Right atrium auricular region (tissue), 2 donors: ENCODE results near the gene AHI1. TPM values are rescaled to one million over a fixed set of nuclear protein-coding genes. Genes with fewer than 3 reads are reported as not detected.

Experiments
- DNase-seq: peaks from one replicate; pipeline ENCODE4 v3.0.0-alpha.2; 2019; ENCODE audit warnings: low spot score
- H3K27ac ChIP-seq, 2 donors: fragments of 200-600 bp; sonication (generic); 1 replicate in 1 of 2; 2 replicates in 1 of 2; pipeline ENCODE4 v1.5.1; 2016 to 2019
- H3K27me3 ChIP-seq, 2 donors: fragments of 200-600 bp; sonication (generic); one replicate each; pipeline versions ENCODE4 v1.5.1 to v1.6.0; 2017 to 2019
- H3K36me3 ChIP-seq: fragments of 200-600 bp; sonication (generic); one replicate; pipeline ENCODE4 v1.5.1; 2016
- H3K4me1 ChIP-seq, 2 donors: fragments of 200-600 bp; sonication (generic); one replicate each; pipeline versions ENCODE4 v1.5.1 to v1.6.0; 2017 to 2019
- H3K4me3 ChIP-seq, 2 donors: fragments of 200-600 bp; sonication (generic); 1 replicate in 1 of 2; 2 replicates in 1 of 2; pipeline ENCODE4 v1.5.1; 2017 to 2019; ENCODE audit warnings: mild to moderate bottlenecking in 1 of 2, moderate library complexity in 1 of 2
- H3K9me3 ChIP-seq, 2 donors: fragments of 200-600 bp; sonication (generic); one replicate each; pipeline ENCODE4 v1.5.1; 2019
- CTCF ChIP-seq, 2 donors: fragments of 200-600 bp; sonication (generic); IDR thresholded peaks; one replicate each; pipeline ENCODE4 v1.5.1; 2019; ENCODE audit warnings: antibody characterized with exemption in 2 of 2
- total RNA-seq, 2 donors: library from RNA; depleted of rRNA; stranded (reverse); fragments of >200 nt; gene quantifications; one replicate each; pipeline ENCODE4 v1.1.0, GENCODE V29; 2016

Gene AHI1
- total RNA-seq, 2 donors from 2014 or later, result 8.5 to 10.2 TPM

DNA sequence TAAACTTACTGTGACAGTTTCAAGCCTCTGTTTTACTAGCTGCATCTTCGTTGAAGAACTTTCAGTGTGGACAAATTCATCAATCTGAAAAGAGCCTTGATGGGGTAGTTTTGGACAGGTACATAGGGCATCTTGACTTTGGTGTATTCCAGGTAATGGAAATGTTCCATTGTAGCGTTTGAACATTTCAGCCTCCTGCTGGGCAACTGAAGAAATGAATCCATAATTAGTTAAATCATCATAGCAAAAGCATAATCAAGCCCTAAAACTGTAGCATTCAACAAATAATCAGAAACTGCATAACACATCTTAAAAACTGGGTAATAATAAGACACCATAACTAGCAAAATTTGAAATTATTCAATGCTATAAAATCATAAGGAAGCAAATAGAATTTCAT is 86.2 kb downstream of the AHI1 start:
- Histone ChIP-seq H3K9me3 (no peaks in the 10 kb centered on the region), H3K4me1 (no peaks in the 10 kb centered on the region), H3K27ac (no peak overlapping the region), H3K27me3 (no peaks in the 10 kb centered on the region), H3K36me3 (peaks cover 14% of the 10 kb centered on the region), H3K4me3 (no peak overlapping the region)
- no peak for DNase-seq
- no peak for TF ChIP-seq CTCF (IDR thresholded peaks at IDR 0.05)

DNA sequence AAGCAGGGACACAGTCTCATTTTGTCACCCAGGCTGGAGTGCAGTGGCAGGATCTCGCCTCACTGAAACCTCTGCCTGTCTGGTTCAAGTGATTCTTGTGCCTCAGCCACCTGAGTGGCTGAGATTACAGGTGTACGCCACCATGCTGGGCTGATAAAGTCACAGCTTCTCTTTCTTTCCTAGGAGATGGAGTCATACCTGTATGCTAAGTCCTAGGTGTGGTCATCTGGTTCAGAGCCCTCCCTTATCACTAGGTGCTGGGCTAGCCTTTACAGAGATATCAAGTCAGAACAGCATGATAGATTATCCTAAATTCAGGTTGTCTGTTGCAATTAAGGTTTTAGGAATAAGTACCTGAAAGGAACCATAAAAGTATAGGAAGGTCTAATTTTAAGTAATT is 86.7 kb downstream of the AHI1 start:
- H3K9me3 ChIP-seq, result no peaks in the 10 kb centered on the region
- DNase-seq, result no peak
- H3K27me3 ChIP-seq, result no peaks in the 10 kb centered on the region
- no peak overlapping the region for H3K4me3 ChIP-seq
- H3K36me3 ChIP-seq, result peaks cover 19% of the 10 kb centered on the region
- no peak overlapping the region for H3K27ac ChIP-seq
- TF ChIP-seq CTCF (IDR thresholded peaks at IDR 0.05), result no peak
- H3K4me1 ChIP-seq, result no peaks in the 10 kb centered on the region

GRCh38 chr6:135403584-135403983 is 94.0 kb downstream of the AHI1 start:
- DNase-seq, result no peak
- no peaks in the 10 kb centered on the region for H3K9me3 ChIP-seq
- no peak for TF ChIP-seq CTCF (IDR thresholded peaks at IDR 0.05)

GRCh38 chr6:135402311-135402710 is 95.2 kb downstream of the AHI1 start:
- DNase-seq, result no peak
- Histone ChIP-seq H3K4me3 (no peak overlapping the region), H3K9me3 (no peaks in the 10 kb centered on the region), H3K27ac (no peak overlapping the region), H3K36me3 (peaks cover 16% of the 10 kb centered on the region), H3K27me3 (no peaks in the 10 kb centered on the region), H3K4me1 (no peaks in the 10 kb centered on the region)
- no peak for TF ChIP-seq CTCF (IDR thresholded peaks at IDR 0.05)

More at GRCh38 chr6:135403584-135403983, 94.0 kb downstream of the AHI1 start:
- Histone ChIP-seq H3K27me3 (no peaks in the 10 kb centered on the region), H3K4me3 (no peak overlapping the region), H3K36me3 (peaks cover 16% of the 10 kb centered on the region), H3K4me1 (no peaks in the 10 kb centered on the region), H3K27ac (no peak overlapping the region)

GRCh38 chr6:135397172-135397952 is 100.2 kb downstream of the AHI1 start:
- DNase-seq, result no peak
- TF ChIP-seq CTCF (IDR thresholded peaks at IDR 0.05), result no peak
- H3K9me3 ChIP-seq, result no peaks in the 10 kb centered on the region
- H3K4me1 ChIP-seq, result no peaks in the 10 kb centered on the region
- no peaks in the 10 kb centered on the region for H3K27me3 ChIP-seq
- H3K27ac ChIP-seq, result no peak overlapping the region
- H3K36me3 ChIP-seq, result no peaks in the 10 kb centered on the region
- H3K4me3 ChIP-seq, result no peak overlapping the region

- Histone ChIP-seq H3K27ac (no peak overlapping the region), H3K4me1 (no peaks in the 10 kb centered on the region), H3K4me3 (no peak overlapping the region), H3K9me3 (no peaks in the 10 kb centered on the region), H3K27me3 (no peaks in the 10 kb centered on the region), H3K36me3 (peaks cover 5% of the 10 kb centered on the region)
- DNase-seq, result no peak
- no peak for TF ChIP-seq CTCF (IDR thresholded peaks at IDR 0.05)
Measured at GRCh38 chr6:135395136-135395535, 102.4 kb downstream of the AHI1 start.
